HFF-Myc (cell line): ENCODE results near the gene CNTROB.

ENCODE experiments used
- DNase-seq: peaks from one replicate; pipeline ENCODE4 v3.0.0-alpha.2; 2011; ENCODE audit warnings: low read depth; ENCODE audit errors: extremely low read depth
- H3K4me3 ChIP-seq: replicated peaks from 2 replicates; pipeline ENCODE4 v1.5.1; 2011; ENCODE audit warnings: low read depth, mild to moderate bottlenecking, control low read depth, low read length
- CTCF ChIP-seq: IDR thresholded peaks from 2 replicates; pipeline ENCODE4 v1.5.1; 2012; ENCODE audit warnings: mild to moderate bottlenecking, low read depth, low read length, control low read depth; ENCODE audit errors: missing control alignments

CNTROB gene

GRCh38 chr17:7886227-7887037 is 45.6 kb upstream of the CNTROB start:
- peak overlapping the region; percentile 78 for H3K4me3 ChIP-seq
- no peak for DNase-seq
- TF ChIP-seq CTCF, result no peak

GRCh38 chr17:7887038-7887481 is 44.9 kb upstream of the CNTROB start:
- H3K4me3 ChIP-seq, result peak overlapping the region; percentile 78
- DNase-seq, result no peak
- TF ChIP-seq CTCF, result no peak

GRCh38 chr17:7887482-7888183 is 44.4 kb upstream of the CNTROB start:
- H3K4me3 ChIP-seq, result peak overlapping the region; percentile 78
- no peak for TF ChIP-seq CTCF
- peak; percentile 95 for DNase-seq

GRCh38 chr17:7888184-7888920 is 43.7 kb upstream of the CNTROB start, which contains the start of gene CHD3:
TSS of gene CHD3 (plus strand) at chr17:7888789. CDS start at chr17:7889001, 212 bp downstream.
- TF ChIP-seq CTCF, result no peak
- DNase-seq, result no peak
- H3K4me3 ChIP-seq, result peak within 1 kb of the TSS; percentile 78

- peak; percentile 72 for DNase-seq
- peak overlapping the region; percentile 78; the same call in 1 of the 2 replicates for H3K4me3 ChIP-seq
- peak; percentile 43 for TF ChIP-seq CTCF
Measured at GRCh38 chr17:7889166-7889955, 42.6 kb upstream of the CNTROB start.
